Activated T-cell treated with anti-CD3 and anti-CD28 coated beads, Interleukin-2, amount 50 U/mL, for 72 hours (primary cell): Measurements from ENCODE around the gene CCL2. TPM values are rescaled to one million over a fixed set of nuclear protein-coding genes. Genes with fewer than 3 reads are reported as not detected.

Experiments used
- ATAC-seq, 2 donors: fragments of 150-1000 bp; cut with Tn5 transposase; replicated peaks in 1 of 2; 2 replicates each; pipeline ENCODE4 v1.10.0; 2021; ENCODE audit warnings: moderate library complexity in 2 of 2, mild to moderate bottlenecking in 1 of 2
- DNase-seq, 2 donors: peaks; one replicate each; pipeline ENCODE4 v3.0.0; 2021 to 2022; ENCODE audit warnings: mixed read lengths in 1 of 2
- H3K27ac Mint-ChIP-seq: one replicate; pipeline ENCODE4 v1.8.0; 2022; ENCODE audit warnings: mild to moderate bottlenecking, moderate library complexity, mixed read lengths
- H3K27me3 Mint-ChIP-seq: one replicate; pipeline ENCODE4 v1.8.0; 2022; ENCODE audit warnings: low read depth, mixed read lengths
- H3K36me3 Mint-ChIP-seq, 2 donors: one replicate each; pipeline ENCODE4 v1.8.0; 2022; ENCODE audit warnings: mixed read lengths in 2 of 2, mild to moderate bottlenecking in 1 of 2; ENCODE audit not compliant: insufficient read depth in 2 of 2
- H3K4me1 Mint-ChIP-seq: one replicate; pipeline ENCODE4 v1.8.0; 2022; ENCODE audit warnings: low read depth, mixed read lengths
- H3K4me3 Mint-ChIP-seq, 2 donors: one replicate each; pipeline ENCODE4 v1.8.0; 2022; ENCODE audit warnings: mild to moderate bottlenecking in 2 of 2, mixed read lengths in 2 of 2, moderate library complexity in 2 of 2
- H3K9me3 Mint-ChIP-seq, 2 donors: one replicate each; pipeline ENCODE4 v1.8.0; 2022; ENCODE audit warnings: mixed read lengths in 2 of 2
- total RNA-seq, 2 donors: library from RNA; stranded (reverse); gene quantifications; one replicate each; pipeline ENCODE4 v1.2.3, GENCODE V29; 2022

The CCL2 gene
- total RNA-seq, 2 donors from 2014 or later = 1.2 TPM; not detected in 1

DNA sequence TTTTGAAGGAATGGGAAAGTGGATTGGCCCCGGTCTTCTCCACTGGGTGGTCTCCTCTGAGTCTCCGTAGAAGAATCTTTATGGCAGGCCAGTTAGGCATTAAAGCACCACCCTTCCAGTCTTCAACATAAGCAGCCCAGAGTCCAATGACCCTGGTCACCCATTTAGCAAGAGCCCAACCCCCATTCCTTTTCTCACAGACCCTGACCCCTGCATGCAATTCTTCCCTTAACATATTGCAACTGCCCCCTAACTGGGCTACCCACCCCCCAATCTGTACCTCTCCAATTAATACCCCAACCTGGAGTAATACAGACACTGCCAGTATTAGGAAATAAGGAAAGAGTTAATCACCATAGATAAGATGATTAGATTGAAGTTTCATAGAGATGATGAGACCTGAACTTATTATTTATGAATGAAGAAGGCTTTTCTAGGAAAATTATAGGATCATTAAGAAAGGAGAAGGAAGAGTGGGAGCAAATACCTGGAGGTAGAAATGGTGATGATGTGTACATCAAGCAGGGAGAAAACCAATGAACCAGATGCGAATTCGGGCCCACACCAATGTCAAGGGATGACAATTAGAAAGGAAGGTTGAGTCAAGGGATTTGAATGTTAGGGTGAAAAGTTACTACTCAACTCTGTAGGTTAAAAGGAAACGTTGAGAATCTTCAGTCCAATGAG, 2.4 kb downstream of the CCL2 start:
- Mint-ChIP-seq H3K36me3 (no peaks in the 10 kb centered on the region), H3K4me1 (peaks cover 5% of the 10 kb centered on the region), H3K9me3 (no peaks in the 10 kb centered on the region), H3K27me3 (peaks cover 81% of the 10 kb centered on the region), H3K27ac (no peak overlapping the region), H3K4me3 (no peak overlapping the region)
- ATAC-seq (no peak), DNase-seq (no peak)

DNA sequence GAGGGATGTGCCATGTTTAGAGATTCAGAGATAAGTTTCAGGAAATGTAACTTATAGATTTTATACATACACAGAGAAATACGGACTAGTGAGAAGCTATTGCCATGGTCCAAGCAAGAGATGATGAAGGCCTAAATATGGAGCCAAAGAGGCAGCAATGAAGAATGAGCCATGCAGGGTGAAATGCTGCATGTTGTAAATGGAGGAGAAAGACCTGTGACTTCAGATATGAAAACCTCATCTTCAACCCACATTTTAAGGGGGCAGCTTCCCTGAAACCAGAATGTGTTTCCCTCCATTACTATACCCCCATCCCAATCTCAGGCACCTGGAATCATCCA, 2.9 kb downstream of the CCL2 start:
- Mint-ChIP-seq H3K27me3 (peaks cover 78% of the 10 kb centered on the region), H3K9me3 (no peaks in the 10 kb centered on the region), H3K27ac (no peak overlapping the region), H3K36me3 (no peaks in the 10 kb centered on the region), H3K4me1 (no peaks in the 10 kb centered on the region), H3K4me3 (no peak overlapping the region)
- no peak for DNase-seq
- no peak for ATAC-seq

DNA sequence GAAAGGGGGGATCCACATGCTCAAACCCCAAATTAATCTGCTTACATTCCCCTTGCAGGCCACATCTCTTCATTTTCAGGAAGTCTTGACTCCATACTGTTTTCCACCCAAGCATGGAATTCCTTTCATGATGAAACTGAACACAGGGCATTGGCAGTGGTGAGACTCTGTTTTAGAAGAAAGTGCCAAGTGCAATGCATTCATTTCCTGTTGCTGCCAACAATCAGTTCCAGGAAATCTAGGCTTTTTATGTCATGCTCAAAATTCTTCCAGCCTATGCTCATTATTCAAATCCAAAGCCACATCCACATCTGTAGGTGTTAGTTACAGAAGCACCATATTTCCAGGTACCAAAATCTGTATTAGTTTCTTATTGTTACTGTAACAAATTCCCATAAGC, 4.1 kb downstream of the CCL2 start:
- Mint-ChIP-seq H3K27me3 (peaks cover 66% of the 10 kb centered on the region), H3K4me1 (no peaks in the 10 kb centered on the region), H3K9me3 (no peaks in the 10 kb centered on the region), H3K36me3 (no peaks in the 10 kb centered on the region), H3K27ac (no peak overlapping the region), H3K4me3 (no peak overlapping the region)
- ATAC-seq (no peak), DNase-seq (no peak)

DNA sequence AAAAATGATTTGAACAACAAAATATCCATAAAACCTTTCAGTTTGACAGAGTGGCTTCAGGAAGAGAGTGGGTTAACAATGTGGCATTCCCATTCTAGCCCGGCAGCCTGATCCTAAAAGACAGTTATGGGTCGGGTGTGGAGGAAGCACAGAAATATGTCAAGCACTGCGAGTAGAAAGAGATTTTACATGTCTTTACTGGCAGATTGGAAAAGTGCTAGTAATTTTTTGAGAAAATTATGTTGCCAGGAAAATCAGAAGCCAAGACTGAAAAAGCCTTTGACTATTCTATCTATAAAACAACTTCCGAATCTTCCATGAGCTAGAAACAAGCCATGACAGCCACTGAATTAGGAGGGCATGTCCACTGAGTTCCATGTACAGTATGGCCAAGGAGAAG, 5.8 kb downstream of the CCL2 start:
- H3K9me3 Mint-ChIP-seq = no peaks in the 10 kb centered on the region
- H3K36me3 Mint-ChIP-seq = no peaks in the 10 kb centered on the region
- no peak for ATAC-seq
- no peak overlapping the region for H3K4me3 Mint-ChIP-seq
- no peak for DNase-seq
- H3K27ac Mint-ChIP-seq = no peak overlapping the region
- no peaks in the 10 kb centered on the region for H3K4me1 Mint-ChIP-seq
- peaks cover 60% of the 10 kb centered on the region for H3K27me3 Mint-ChIP-seq

DNA sequence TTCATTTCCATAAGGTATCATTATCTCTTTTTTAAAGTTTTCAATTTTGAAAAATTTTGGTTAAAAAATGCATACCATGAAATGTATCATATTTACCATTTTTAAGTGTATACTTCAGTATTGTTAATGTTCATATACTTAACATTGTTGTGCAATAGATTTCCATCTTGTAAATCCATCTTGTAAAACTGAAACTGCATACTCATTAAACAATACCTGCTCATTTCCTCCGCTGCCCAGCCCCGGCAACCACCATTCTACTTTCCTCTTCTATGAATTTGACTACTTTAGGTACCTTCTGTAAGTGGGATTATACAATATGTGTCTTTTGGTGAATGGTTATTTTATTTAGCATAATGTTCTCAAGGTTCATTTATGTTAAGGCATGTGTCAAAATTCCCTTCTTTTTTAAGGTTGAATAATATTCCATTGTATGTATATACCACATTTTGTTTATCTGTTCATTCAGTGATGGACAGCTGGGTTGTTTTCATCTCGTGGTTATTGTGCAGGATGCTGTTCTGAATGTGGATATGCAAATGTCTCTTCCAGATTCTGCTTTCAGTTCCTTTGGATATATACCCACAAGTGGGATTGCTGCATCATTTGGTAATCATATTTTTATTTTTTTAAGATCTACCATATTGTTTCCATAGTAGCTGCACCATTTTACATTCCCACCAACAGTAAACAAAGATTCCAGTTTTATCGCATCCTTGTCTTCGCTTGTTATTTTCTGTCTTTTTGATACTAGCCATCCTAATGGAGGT, 6.7 kb downstream of the CCL2 start:
- Mint-ChIP-seq H3K27me3 (peaks cover 60% of the 10 kb centered on the region), H3K27ac (peak overlapping the region; percentile 0), H3K4me3 (no peak overlapping the region), H3K4me1 (no peaks in the 10 kb centered on the region), H3K36me3 (no peaks in the 10 kb centered on the region), H3K9me3 (no peaks in the 10 kb centered on the region)
- DNase-seq (peak in 1 of 2 donors; percentile 13), ATAC-seq (peak in 1 of 2 donors; percentile 66)

DNA sequence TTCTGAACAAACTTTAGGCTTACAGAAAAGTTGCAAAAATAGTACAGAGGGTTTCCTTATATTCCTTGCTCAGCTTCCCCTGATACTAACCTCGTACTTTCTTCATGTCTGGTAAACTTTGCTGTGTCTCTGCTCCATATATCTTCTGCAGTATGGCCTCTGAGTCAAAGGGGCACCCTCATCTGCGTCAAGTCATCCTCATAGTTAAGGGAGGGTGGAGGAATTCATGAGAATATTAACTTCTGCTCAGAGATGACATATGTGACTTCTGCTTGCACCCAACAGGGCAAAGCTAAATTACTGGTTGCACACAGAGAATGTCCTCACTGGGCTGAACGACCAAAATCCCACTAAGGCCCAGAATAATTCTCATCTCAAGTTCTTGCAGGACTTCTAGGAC, 10.6 kb downstream of the CCL2 start:
- no peaks in the 10 kb centered on the region for H3K9me3 Mint-ChIP-seq
- H3K27ac Mint-ChIP-seq = no peak overlapping the region
- H3K4me1 Mint-ChIP-seq = no peaks in the 10 kb centered on the region
- ATAC-seq (no peak), DNase-seq (no peak)
- H3K4me3 Mint-ChIP-seq = no peak overlapping the region
- H3K36me3 Mint-ChIP-seq = no peaks in the 10 kb centered on the region
- peaks cover 46% of the 10 kb centered on the region for H3K27me3 Mint-ChIP-seq

DNA sequence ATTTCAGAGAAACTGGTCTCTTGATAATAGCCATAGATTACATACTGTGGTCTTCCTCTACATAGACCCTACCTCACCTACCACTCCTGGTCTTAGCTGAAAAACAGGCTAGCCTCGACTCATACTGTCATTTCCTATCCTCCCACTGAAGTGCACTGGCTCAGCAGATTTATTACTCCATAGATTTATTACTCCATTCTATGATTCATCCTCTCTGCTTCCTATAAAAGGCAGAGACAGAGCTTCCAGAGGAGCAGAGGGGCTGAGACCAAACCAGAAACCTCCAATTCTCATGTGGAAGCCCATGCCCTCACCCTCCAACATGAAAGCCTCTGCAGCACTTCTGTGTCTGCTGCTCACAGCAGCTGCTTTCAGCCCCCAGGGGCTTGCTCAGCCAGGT, 14.9 kb downstream of the CCL2 start, which contains the start of gene CCL7:
Gene CCL7 (plus strand): TSS at position 253 of the 400 bp plus-strand sequence. CDS start 70 bp downstream, at position 323.
- Mint-ChIP-seq H3K9me3 (no peaks in the 10 kb centered on the region), H3K4me1 (no peaks in the 10 kb centered on the region), H3K27me3 (peaks cover 57% of the 10 kb centered on the region), H3K4me3 (no peak within 1 kb of the TSS), H3K36me3 (no peaks in the 10 kb centered on the region), H3K27ac (no peak within 1 kb of the TSS)
- ATAC-seq (no peak), DNase-seq (no peak)

DNA sequence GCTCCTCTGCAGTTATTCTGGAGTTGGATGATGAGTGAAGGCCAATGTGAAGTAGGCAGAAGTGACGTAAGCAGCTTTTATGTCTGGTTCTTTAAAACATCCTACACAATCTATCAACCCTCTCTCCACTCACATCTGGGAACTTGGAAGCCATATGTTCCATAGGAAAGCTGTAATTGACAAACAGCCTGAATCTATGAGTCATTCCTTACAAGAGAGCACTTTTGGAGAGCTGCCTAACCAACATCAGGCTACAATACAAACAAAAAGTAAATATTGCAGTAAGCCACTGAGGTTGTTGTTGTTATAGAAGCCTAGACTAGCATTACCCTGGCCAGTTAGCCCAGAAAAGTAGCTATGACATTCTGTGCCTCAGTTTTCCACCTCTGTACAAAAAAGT, 20.8 kb downstream of the CCL2 start:
- Mint-ChIP-seq H3K4me1 (no peaks in the 10 kb centered on the region), H3K36me3 (no peaks in the 10 kb centered on the region), H3K9me3 (no peaks in the 10 kb centered on the region), H3K27me3 (peaks cover 53% of the 10 kb centered on the region), H3K4me3 (no peak overlapping the region), H3K27ac (no peak overlapping the region)
- no peak for ATAC-seq
- no peak for DNase-seq

DNA sequence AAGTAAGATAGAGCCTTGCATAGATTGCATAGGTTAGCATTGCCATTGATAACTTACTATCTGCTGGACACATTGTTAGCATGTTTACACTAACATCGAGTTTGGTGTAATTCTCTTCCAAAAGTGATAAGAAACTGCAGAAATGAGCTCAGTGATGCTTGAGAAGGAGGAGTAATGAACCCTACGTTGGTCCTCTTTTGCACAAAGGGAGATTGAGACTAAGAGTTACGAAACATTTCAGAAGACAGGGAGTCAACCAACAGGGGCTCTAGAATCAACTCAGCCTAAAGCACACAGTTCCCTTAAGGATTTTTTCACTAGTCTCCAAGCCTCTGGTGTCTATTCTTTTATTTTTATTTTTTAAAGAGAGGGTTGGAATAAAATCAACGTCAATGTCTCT, 21.7 kb downstream of the CCL2 start:
- no peaks in the 10 kb centered on the region for H3K4me1 Mint-ChIP-seq
- H3K4me3 Mint-ChIP-seq = no peak overlapping the region
- DNase-seq = no peak
- H3K9me3 Mint-ChIP-seq = no peaks in the 10 kb centered on the region
- no peak for ATAC-seq
- no peak overlapping the region for H3K27ac Mint-ChIP-seq
- H3K36me3 Mint-ChIP-seq = no peaks in the 10 kb centered on the region
- peaks cover 51% of the 10 kb centered on the region for H3K27me3 Mint-ChIP-seq

DNA sequence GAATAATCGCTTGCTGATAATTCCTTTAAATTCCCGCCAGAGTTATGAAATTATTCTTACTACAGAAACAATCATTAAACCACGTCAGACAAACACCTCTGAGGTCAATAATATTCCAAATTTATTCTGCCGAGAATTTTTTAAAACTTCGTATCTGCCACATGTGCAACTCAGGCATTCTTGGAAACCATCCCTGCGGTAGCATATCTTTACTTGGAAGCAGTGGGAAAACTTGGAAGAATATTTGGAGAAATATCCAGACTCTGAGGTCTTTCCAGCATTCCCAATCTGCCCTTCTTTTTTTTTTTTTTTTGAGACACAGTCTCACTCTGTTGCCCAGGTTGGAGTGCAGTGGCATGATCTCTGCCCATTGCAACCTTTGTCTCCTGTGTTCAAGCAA, 28.5 kb downstream of the CCL2 start:
- Mint-ChIP-seq H3K4me1 (no peaks in the 10 kb centered on the region), H3K4me3 (no peak overlapping the region), H3K9me3 (no peaks in the 10 kb centered on the region), H3K27me3 (peaks cover 41% of the 10 kb centered on the region), H3K36me3 (no peaks in the 10 kb centered on the region), H3K27ac (no peak overlapping the region)
- DNase-seq (no peak), ATAC-seq (no peak)

DNA sequence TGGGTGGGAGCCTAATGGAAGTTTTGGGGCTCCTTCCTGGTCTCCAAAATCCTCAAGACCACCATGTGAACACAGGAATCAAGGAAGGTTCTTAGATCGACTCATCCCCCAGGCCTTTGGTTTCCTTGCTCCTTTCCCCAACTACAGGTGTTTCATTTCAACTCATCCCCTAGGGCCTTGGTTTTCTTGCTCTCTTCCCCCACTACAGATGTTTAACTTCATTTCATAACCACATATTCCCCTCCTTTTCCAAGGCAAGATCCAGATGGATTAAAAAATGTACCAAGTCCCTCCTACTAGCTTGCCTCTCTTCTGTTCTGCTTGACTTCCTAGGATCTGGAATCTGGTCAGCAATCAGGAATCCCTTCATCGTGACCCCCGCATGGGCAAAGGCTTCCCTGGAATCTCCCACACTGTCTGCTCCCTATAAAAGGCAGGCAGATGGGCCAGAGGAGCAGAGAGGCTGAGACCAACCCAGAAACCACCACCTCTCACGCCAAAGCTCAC, 30.3 kb downstream of the CCL2 start, which contains the start of gene CCL11:
Gene CCL11 (plus strand): TSS at position 457 of the 507 bp plus-strand sequence. CDS start 67 bp downstream, outside the sequence.
- no peak for ATAC-seq
- H3K4me1 Mint-ChIP-seq = no peaks in the 10 kb centered on the region
- no peak within 1 kb of the TSS for H3K27ac Mint-ChIP-seq
- DNase-seq = no peak
- no peaks in the 10 kb centered on the region for H3K36me3 Mint-ChIP-seq
- H3K4me3 Mint-ChIP-seq = no peak within 1 kb of the TSS
- H3K9me3 Mint-ChIP-seq = no peaks in the 10 kb centered on the region
- peaks cover 42% of the 10 kb centered on the region for H3K27me3 Mint-ChIP-seq

DNA sequence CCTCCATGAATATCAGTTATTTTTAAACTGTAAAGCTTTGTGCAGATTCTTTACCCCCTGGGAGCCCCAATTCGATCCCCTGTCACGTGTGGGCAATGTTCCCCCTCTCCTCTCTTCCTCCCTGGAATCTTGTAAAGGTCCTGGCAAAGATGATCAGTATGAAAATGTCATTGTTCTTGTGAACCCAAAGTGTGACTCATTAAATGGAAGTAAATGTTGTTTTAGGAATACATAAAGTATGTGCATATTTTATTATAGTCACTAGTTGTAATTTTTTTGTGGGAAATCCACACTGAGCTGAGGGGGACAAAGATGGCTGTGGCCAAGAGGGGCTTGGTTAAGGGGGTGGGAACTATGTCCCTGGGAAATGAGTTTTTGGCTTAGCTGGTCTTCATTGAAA, 32.8 kb downstream of the CCL2 start:
- Mint-ChIP-seq H3K27ac (no peak overlapping the region), H3K36me3 (no peaks in the 10 kb centered on the region), H3K9me3 (peaks cover 0 to 2% of the 10 kb centered on the region in 2 donors), H3K4me1 (no peaks in the 10 kb centered on the region), H3K27me3 (peaks cover 26% of the 10 kb centered on the region), H3K4me3 (no peak overlapping the region)
- no peak for DNase-seq
- no peak for ATAC-seq

DNA sequence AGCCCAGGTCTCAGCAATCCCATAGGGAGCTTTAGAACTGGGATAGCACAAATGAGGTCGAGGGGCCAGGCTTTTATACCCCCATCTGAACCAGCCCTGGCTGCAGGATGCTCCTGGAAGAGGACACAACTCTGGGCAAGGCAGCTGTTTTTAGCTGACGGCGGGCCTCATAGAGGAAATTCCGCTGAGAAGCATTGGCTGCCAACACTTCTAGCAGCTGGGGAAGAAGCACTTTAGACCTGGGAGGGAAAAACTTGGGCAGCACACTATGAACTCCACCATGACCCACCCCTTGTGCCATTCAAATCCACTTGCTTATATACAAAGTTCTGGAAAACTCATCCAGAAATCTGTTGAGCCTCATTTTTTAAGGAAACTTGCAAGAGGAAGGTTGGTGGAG, 35.5 kb downstream of the CCL2 start:
- DNase-seq = no peak
- peaks cover 0 to 2% of the 10 kb centered on the region in 2 donors for H3K9me3 Mint-ChIP-seq
- H3K27ac Mint-ChIP-seq = no peak overlapping the region
- no peak overlapping the region for H3K4me3 Mint-ChIP-seq
- ATAC-seq = no peak
- no peaks in the 10 kb centered on the region for H3K36me3 Mint-ChIP-seq
- H3K4me1 Mint-ChIP-seq = no peaks in the 10 kb centered on the region
- H3K27me3 Mint-ChIP-seq = peaks cover 26% of the 10 kb centered on the region
